NCI-H524 treated with DMSO at 0.1 percent for 48 hours (cell line): ENCODE data around the gene GOLGA8K.
"Not testable (repeated sequence)": the region's sequence is repeated elsewhere in the genome, so short reads cannot be mapped to it uniquely, and the experiment has no call there.

ENCODE experiments used
- DNase-seq: peaks from one replicate; lab custom pipeline; 2025; lab: John Stamatoyannopoulos, UW

GOLGA8K gene

DNA sequence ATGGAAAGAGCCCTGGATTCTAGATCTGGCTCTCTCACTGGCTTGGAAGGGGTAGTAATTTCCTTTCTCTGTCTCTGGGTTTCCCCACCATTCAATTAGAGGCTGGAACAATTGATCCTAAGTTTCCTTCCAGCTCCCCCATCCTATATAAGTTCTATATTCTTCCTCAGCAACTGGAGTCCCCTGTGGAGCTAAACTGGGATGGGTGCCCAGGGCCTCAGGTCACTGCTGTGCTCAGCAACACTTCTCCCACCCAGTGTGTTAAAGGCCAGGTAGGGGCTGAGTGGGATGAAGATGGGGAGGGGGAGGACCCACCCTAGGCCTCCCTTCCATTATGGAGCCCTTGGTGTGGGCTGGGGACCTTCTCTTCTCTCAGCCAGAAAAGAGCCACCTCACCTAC is 46.2 kb downstream of the GOLGA8K start:
- not testable (repeated sequence) for DNase-seq

DNA sequence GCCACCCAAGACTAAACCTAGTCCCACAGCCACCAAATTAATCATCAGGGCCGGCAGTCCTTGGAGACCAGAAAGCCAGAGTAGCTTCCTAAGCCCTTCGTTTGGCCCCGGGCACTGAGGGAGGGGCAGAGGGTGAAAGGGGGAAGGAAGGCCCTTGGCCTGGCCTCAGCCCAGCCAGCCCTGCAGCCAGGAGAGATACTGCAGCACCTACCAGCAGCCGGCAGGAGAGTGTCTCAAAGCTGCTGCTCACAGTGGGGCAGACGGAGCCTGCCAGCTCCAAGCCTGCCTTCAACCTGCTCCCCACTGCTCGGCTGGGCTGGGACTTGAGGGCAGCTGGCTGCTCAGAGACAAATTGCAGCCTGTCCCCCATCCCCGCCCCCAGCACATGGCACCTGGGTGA is 50.3 kb downstream of the GOLGA8K start:
- DNase-seq = not testable (repeated sequence)

DNA sequence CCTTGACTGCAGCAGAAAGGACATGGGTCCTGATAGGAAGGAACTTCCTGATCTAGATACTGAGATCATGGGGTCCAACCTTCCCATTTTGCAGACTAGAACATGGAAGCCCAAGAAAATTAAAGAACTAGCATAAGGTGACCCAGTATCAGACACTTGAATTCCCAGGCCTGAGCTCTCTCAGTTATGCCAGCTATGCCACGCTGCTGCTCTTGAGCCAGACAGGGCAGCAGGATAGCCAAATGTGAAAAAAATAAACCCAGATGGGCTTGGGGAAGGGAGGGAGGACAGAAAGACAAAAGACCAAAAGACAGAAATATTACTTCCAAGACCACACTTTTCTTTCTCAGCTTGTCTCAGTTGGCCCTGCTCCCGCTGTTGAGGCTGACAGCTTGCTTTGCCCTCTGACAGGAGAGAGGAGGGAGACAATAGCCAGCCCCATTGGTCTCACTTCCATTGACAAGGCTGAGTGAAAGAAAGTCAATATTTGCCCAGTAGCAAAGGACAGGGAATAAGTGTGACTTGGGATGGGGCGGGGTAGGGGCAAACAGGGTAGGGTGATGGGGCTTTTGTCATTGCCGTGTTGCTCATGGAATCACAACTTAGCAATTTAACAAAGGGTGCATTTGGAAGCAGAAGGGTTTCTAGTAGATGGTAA is 52.4 kb downstream of the GOLGA8K start:
- not testable (repeated sequence) for DNase-seq

DNA sequence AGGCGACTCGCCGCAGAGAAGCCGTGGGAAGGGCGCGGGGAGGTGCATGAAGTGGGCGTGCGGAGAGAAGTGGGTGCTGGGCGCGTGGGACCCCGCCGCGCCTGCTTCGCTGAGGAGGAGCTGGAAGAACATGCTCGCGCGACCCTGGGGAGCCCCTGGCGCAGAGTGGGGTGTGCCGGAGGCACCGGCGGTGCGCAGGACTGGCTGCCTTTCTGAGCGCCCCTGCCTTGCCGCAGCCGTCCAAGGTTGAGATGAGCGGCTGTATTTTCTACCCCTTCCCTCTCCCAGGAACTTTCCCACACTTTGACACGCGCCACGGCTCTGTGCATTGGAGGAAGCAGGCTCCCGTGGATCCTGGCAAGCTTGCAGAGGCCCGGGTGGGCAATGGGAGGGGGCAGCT is 56.1 kb downstream of the GOLGA8K start:
- DNase-seq = not testable (repeated sequence)

DNA sequence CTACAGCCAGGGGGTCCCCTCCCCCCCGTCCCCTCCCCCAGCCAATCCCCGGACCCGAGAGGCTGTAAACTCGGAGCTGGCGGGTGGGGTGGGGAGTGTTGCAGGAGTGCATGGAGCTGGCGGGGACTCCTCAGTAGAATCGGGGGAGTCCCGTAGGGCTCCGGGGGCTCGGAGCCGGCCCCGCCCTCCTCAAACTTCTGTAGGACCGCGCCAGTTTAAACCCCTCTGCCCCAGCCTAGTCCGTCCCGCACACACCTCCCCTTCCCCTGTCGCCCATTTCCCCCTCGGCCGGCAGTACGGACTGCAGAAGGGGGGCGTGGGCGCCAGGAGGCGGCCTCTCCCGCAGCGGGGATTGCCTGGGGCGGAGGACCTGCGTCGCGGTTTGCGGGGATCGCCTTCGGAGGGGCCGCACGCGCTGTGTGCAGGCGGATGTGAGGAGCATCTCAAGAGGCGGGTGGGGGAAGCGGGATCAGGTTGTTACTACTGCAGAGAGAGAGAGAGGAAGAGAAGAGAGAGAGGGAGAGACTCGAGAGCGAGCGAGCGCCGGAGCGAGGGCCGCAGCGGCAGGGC is 57.0 kb downstream of the GOLGA8K start:
- not testable (repeated sequence) for DNase-seq

DNA sequence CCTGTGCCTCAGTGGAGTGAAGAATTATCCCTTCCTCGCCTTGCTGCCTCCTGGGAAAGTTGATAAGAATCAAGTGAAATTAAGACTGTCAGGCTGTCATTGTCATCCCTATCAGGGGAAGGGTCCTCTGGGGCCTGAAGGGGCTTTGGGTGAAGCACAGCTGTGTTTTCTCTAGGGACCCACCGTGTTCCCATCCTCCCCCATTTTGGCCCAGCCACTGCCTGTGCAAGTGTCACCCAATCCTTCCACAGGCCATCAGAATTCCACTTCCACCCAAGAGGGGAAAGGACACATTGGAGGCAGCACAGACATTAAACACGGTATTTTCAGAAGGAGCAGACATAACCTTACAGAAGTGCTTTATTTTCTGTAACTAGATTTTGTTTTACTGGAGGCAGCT is 59.2 kb downstream of the GOLGA8K start:
- DNase-seq = not testable (repeated sequence)
